OCI-LY3 (cell line): ENCODE measurements around the gene FAM227B.

Experiments
- CTCF ChIP-seq: fragments of 200-600, 300-600 bp; sonication (generic); IDR thresholded peaks from 2 replicates; pipeline ENCODE4 v1.5.1; 2014; ENCODE audit warnings: antibody characterized with exemption, low read length, low read depth
- EZH2phosphoT487 ChIP-seq: fragments of 200-600 bp; shearing (Covaris generic); IDR thresholded peaks from 2 replicates; pipeline ENCODE4 v1.6.1; 2018; ENCODE audit warnings: antibody characterized with exemption, mixed run types, low read depth

GRCh38 chr15:49436751-49437150 is 183.9 kb downstream of the FAM227B start:
- TF ChIP-seq CTCF, result no peak
- TF ChIP-seq EZH2phosphoT487, result no peak
